DOHH2 (cell line): ENCODE data around the gene ETFDH.

ENCODE experiments used
- H3F3A ChIP-seq: fragments of 200-600 bp; sonication (generic), shearing (Covaris generic); 2 replicates; pipeline ENCODE4 v1.6.0; 2016; ENCODE audit warnings: antibody characterized with exemption, mild to moderate bottlenecking; ENCODE audit not compliant: control insufficient read depth, insufficient read depth
- H3K27ac ChIP-seq: fragments of 200-600 bp; sonication (generic); 2 replicates; pipeline ENCODE4 v1.5.1; 2014; ENCODE audit warnings: low read depth, mild to moderate bottlenecking, low read length, moderate library complexity
- H3K27me3 ChIP-seq: fragments of 200-600 bp; sonication (generic); 2 replicates; pipeline ENCODE4 v1.6.1; 2014; ENCODE audit warnings: mild to moderate bottlenecking, low read length, mixed read lengths; ENCODE audit not compliant: control insufficient read depth
- H3K36me3 ChIP-seq: fragments of 200-600 bp; sonication (generic); 2 replicates; pipeline ENCODE4 v1.6.1; 2014; ENCODE audit warnings: mild to moderate bottlenecking, low read length, moderate library complexity, mixed read lengths; ENCODE audit not compliant: control insufficient read depth
- H3K4me1 ChIP-seq: fragments of 200-600 bp; sonication (generic); 2 replicates; pipeline ENCODE4 v1.6.1; 2014; ENCODE audit warnings: mild to moderate bottlenecking, low read length, mixed read lengths; ENCODE audit not compliant: control insufficient read depth
- H3K4me2 ChIP-seq: fragments of 200-600 bp; sonication (generic); 2 replicates; pipeline ENCODE4 v1.6.0; 2014; ENCODE audit warnings: mild to moderate bottlenecking, low read length, moderate library complexity
- H3K4me3 ChIP-seq: fragments of 200-600 bp; sonication (generic); 2 replicates; pipeline ENCODE4 v1.5.1; 2014; ENCODE audit warnings: mild to moderate bottlenecking, low read length, mixed read lengths
- H3K79me2 ChIP-seq: fragments of 200-600 bp; sonication (generic); 2 replicates; pipeline ENCODE4 v1.6.1; 2014; ENCODE audit warnings: mild to moderate bottlenecking, low read length, mixed read lengths; ENCODE audit not compliant: control insufficient read depth
- H3K9me2 ChIP-seq: fragments of 200-600 bp; sonication (generic); replicated peaks from 2 replicates; pipeline ENCODE4 v1.6.1; 2014; ENCODE audit warnings: mild to moderate bottlenecking, low read length, mixed read lengths; ENCODE audit not compliant: control insufficient read depth
- H3K9me3 ChIP-seq: fragments of 200-600 bp; sonication (generic); 2 replicates; pipeline ENCODE4 v1.6.1; 2014; ENCODE audit warnings: antibody characterized with exemption, low read length, mixed read lengths; ENCODE audit not compliant: control insufficient read depth, insufficient read depth
- H4K20me1 ChIP-seq: fragments of 200-600 bp; sonication (generic); 2 replicates; pipeline ENCODE4 v1.6.0; 2014; ENCODE audit warnings: low read depth, mild to moderate bottlenecking, antibody characterized with exemption, low read length, moderate library complexity; ENCODE audit not compliant: control insufficient read depth, insufficient read depth
- CTCF ChIP-seq: fragments of 200-600 bp; sonication (generic); IDR thresholded peaks from one replicate; pipeline ENCODE4 v1.5.1; 2014; ENCODE audit warnings: antibody characterized with exemption, mild to moderate bottlenecking, low read depth, low read length; ENCODE audit not compliant: poor library complexity, severe bottlenecking
- EZH2phosphoT487 ChIP-seq: fragments of 200-600 bp; sonication (generic); IDR thresholded peaks from 2 replicates; pipeline ENCODE4 v1.6.1; 2017; ENCODE audit warnings: borderline replicate concordance, mild to moderate bottlenecking, antibody characterized with exemption, low read length, moderate library complexity, mixed read lengths

Gene ETFDH

DNA sequence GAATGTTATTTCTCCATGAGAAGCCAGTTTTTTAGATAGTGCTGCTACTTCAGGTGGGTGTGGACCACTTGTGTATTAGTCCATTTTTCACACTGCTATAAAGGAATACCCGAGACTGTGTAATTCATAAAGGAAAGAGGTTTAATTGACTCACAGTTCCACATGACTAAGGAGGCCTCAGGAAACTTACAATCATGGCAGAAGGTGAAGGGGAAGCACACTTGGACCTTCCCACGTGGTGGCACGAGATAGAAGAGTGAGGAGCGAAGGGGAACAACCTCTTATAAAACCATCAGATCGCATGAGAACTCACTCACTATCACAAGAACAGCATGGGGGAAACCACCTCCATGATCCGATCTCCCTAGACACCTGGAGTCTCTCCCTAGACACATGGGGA is 54.5 kb downstream of the ETFDH start:
- TF ChIP-seq EZH2phosphoT487, result no peak
- TF ChIP-seq CTCF, result no peak
- no peak overlapping the region for H3K4me2 ChIP-seq
- no peak overlapping the region for H3K27ac ChIP-seq
- H3K36me3 ChIP-seq, result peaks cover 7% of the 10 kb centered on the region
- H3K4me3 ChIP-seq, result no peak overlapping the region
- H3K4me1 ChIP-seq, result peaks cover 12% of the 10 kb centered on the region
- H3K79me2 ChIP-seq, result peaks cover 20% of the 10 kb centered on the region
- no peaks in the 10 kb centered on the region for H3K9me2 ChIP-seq
- H3K27me3 ChIP-seq, result peaks cover 31% of the 10 kb centered on the region
- H3F3A ChIP-seq, result no peaks in the 10 kb centered on the region
- no peaks in the 10 kb centered on the region for H3K9me3 ChIP-seq
- H4K20me1 ChIP-seq, result no peaks in the 10 kb centered on the region

DNA sequence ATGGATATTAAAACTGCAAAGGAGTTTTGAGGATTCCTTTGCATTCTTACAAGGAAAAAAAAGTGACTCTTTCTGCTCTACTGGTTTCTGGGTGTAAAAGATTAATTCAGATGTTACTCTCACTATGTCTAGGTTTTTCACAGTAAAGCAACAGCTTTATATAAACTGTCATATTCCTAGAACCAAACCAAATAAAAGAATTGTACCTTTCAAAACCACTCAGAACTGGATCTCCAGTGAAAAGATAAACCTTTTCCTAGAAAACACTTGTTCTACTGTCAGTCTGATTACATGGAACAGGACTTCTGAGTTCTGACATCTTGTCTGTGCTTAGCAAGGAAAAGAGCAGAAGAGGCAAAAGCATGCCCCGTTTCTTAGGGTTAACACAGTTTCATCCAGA is 56.1 kb downstream of the ETFDH start:
- peaks cover 4% of the 10 kb centered on the region for H3K79me2 ChIP-seq
- H3K9me3 ChIP-seq, result no peaks in the 10 kb centered on the region
- peaks cover 39% of the 10 kb centered on the region for H3K27me3 ChIP-seq
- H3K27ac ChIP-seq, result no peak overlapping the region
- TF ChIP-seq CTCF (no peak), EZH2phosphoT487 (no peak)
- H4K20me1 ChIP-seq, result no peaks in the 10 kb centered on the region
- H3K9me2 ChIP-seq, result no peaks in the 10 kb centered on the region
- no peak overlapping the region for H3K4me2 ChIP-seq
- H3F3A ChIP-seq, result no peaks in the 10 kb centered on the region
- H3K36me3 ChIP-seq, result no peaks in the 10 kb centered on the region
- peaks cover 6% of the 10 kb centered on the region for H3K4me1 ChIP-seq
- H3K4me3 ChIP-seq, result no peak overlapping the region

DNA sequence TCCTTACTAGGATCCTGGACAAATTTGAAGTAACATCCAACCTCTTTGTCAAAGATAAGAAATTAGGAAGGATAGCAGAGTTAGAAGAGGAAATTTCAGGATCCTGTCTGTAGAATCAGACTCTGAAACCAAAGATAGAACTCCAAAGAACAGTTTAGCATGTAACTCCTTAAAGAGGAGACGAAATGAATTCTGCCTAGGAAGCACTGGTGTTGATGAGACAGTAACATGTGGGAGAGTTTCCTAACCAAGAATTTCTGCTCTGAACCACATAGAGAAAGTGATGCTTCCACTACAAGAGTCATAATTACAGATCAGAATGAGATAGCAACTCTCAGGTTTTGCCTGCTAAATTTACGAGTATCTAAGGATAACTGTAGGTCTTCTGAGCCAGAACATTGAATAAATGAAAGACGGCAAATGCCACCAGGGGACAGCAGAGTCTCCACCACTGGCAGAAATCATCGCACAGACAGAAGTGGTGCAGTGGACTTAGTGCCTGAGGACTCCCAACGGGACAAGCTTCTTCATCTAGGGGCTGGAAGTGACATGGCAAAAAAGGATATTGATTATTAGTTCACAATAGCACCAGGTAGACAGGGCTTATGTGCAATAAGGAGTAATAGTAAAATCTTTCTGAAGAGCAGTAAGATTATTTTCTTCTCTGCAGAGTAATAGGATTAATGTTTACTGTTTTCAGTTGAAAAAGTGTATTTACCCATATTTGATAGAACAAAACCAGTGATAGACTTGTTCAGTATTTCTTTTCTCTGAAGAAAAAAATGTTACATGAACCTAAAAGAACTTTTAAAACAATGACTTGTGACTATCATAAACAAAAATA is 57.8 kb downstream of the ETFDH start:
- Histone ChIP-seq H3K9me3 (no peaks in the 10 kb centered on the region), H4K20me1 (no peaks in the 10 kb centered on the region), H3K27me3 (peaks cover 39% of the 10 kb centered on the region), H3K9me2 (no peaks in the 10 kb centered on the region), H3K79me2 (no peaks in the 10 kb centered on the region), H3K4me1 (no peaks in the 10 kb centered on the region), H3K4me2 (no peak overlapping the region), H3K36me3 (no peaks in the 10 kb centered on the region), H3F3A (no peaks in the 10 kb centered on the region), H3K27ac (no peak overlapping the region), H3K4me3 (no peak overlapping the region)
- no peak for TF ChIP-seq EZH2phosphoT487
- TF ChIP-seq CTCF, result peak; percentile 68
